GM23338 (cell line): ENCODE data around the gene BCL2A1. TPM values are rescaled to one million over a fixed set of nuclear protein-coding genes. Genes with fewer than 3 reads are reported as not detected.

ENCODE experiments used
- ATAC-seq: fragments of 200-7000 bp; cut with Tn5 transposase; 3 replicates; pipeline ENCODE4 v1.9.1; 2020
- DNase-seq: peaks from one replicate; pipeline ENCODE4 v3.0.0-alpha.2; 2015; ENCODE audit warnings: low spot score
- H2AFZ ChIP-seq: fragments of 200-600 bp; sonication (generic); 2 replicates; pipeline ENCODE4 v1.8.0; 2016; ENCODE audit warnings: antibody characterized with exemption, mild to moderate bottlenecking, moderate library complexity
- H3F3A ChIP-seq: fragments of 200-600 bp; sonication (generic); replicated peaks from 2 replicates; pipeline ENCODE4 v1.8.0; 2017; ENCODE audit warnings: antibody characterized with exemption, mixed run types, low read depth
- H3K27ac ChIP-seq: fragments of 200-600 bp; sonication (generic); 2 replicates; pipeline ENCODE4 v1.6.1; 2016; ENCODE audit warnings: low read depth
- H3K27me3 ChIP-seq: fragments of 200-600 bp; sonication (generic); 2 replicates; pipeline ENCODE4 v1.8.0; 2016; ENCODE audit warnings: mild to moderate bottlenecking, mixed run types, moderate library complexity; ENCODE audit not compliant: insufficient read depth
- H3K36me3 ChIP-seq: fragments of 200-600 bp; sonication (generic); 2 replicates; pipeline ENCODE4 v1.8.0; 2016; ENCODE audit warnings: mild to moderate bottlenecking; ENCODE audit not compliant: insufficient read depth
- H3K4me1 ChIP-seq: fragments of 200-600 bp; sonication (generic); 2 replicates; pipeline ENCODE4 v1.8.0; 2016; ENCODE audit warnings: mild to moderate bottlenecking, moderate library complexity; ENCODE audit not compliant: insufficient read depth
- H3K4me2 ChIP-seq: fragments of 200-600 bp; sonication (generic); 2 replicates; pipeline ENCODE4 v1.7.1; 2017; ENCODE audit warnings: mixed run types
- H3K4me3 ChIP-seq: fragments of 200-600 bp; sonication (generic); 2 replicates; pipeline ENCODE4 v1.6.1; 2016; ENCODE audit warnings: mixed run types
- H3K79me2 ChIP-seq: fragments of 200-600 bp; sonication (generic); replicated peaks from 2 replicates; pipeline ENCODE4 v1.8.0; 2017; ENCODE audit warnings: mild to moderate bottlenecking; ENCODE audit not compliant: insufficient read depth
- H3K9me2 ChIP-seq: fragments of 200-600 bp; sonication (generic); 2 replicates; pipeline ENCODE4 v1.8.0; 2017; ENCODE audit not compliant: insufficient read depth
- H4K20me1 ChIP-seq: fragments of 200-600 bp; sonication (generic); replicated peaks from 2 replicates; pipeline ENCODE4 v1.8.0; 2017; ENCODE audit warnings: mild to moderate bottlenecking; ENCODE audit not compliant: insufficient read depth
- H3K27ac Mint-ChIP-seq: 2 replicates; pipeline ENCODE4 v1.8.0; 2020; ENCODE audit warnings: inconsistent platforms, mild to moderate bottlenecking, moderate library complexity, mixed read lengths
- H3K27me3 Mint-ChIP-seq: 3 replicates; pipeline ENCODE4 v1.8.0; 2022; ENCODE audit warnings: low read depth, mild to moderate bottlenecking, moderate library complexity, mixed read lengths, inconsistent platforms; ENCODE audit not compliant: insufficient read depth, poor library complexity
- H3K36me3 Mint-ChIP-seq: 3 replicates; pipeline ENCODE4 v1.8.0; 2021; ENCODE audit warnings: low read depth, mild to moderate bottlenecking, inconsistent platforms, moderate library complexity, mixed read lengths
- H3K4me1 Mint-ChIP-seq: 3 replicates; pipeline ENCODE4 v1.8.0; 2020; ENCODE audit warnings: mild to moderate bottlenecking, inconsistent platforms, mixed read lengths
- H3K4me3 Mint-ChIP-seq: 3 replicates; pipeline ENCODE4 v1.8.0; 2021; ENCODE audit warnings: moderate library complexity, mild to moderate bottlenecking, inconsistent platforms, mixed read lengths
- H3K9me3 Mint-ChIP-seq: 3 replicates; pipeline ENCODE4 v1.8.0; 2020; ENCODE audit warnings: moderate library complexity, mild to moderate bottlenecking, inconsistent platforms, mixed read lengths
- STAT1 ChIP-seq: IDR thresholded peaks from one replicate; pipeline ENCODE4 v1.6.1; 2016; ENCODE audit warnings: antibody characterized with exemption; ENCODE audit not compliant: unreplicated experiment
- polyA plus RNA-seq: library from polyadenylated mRNA; unstranded; fragments of >200 nt; fragmentation: Nextera tagmentation; extraction: Ambion mirVana; gene quantifications from 2 replicates; pipeline ENCODE4 v1.2.1, GENCODE V29; 2016
- total RNA-seq: library from RNA; depleted of rRNA; stranded (reverse); fragments of >200 nt; shearing (Covaris generic); gene quantifications from 2 replicates; pipeline ENCODE4 v1.2.3, GENCODE V29; 2014
- TF ChIP-seq, protein P1 (sequence below): fragments of 250-450 bp; sonication (Bioruptor Pico); IDR thresholded peaks from 2 replicates; pipeline ENCODE4 v1.5.0; 2020; ENCODE audit warnings: mild to moderate bottlenecking, moderate library complexity

Gene BCL2A1
- total and polyA plus RNA-seq, 2 experiments from 2014 or later = not detected

DNA sequence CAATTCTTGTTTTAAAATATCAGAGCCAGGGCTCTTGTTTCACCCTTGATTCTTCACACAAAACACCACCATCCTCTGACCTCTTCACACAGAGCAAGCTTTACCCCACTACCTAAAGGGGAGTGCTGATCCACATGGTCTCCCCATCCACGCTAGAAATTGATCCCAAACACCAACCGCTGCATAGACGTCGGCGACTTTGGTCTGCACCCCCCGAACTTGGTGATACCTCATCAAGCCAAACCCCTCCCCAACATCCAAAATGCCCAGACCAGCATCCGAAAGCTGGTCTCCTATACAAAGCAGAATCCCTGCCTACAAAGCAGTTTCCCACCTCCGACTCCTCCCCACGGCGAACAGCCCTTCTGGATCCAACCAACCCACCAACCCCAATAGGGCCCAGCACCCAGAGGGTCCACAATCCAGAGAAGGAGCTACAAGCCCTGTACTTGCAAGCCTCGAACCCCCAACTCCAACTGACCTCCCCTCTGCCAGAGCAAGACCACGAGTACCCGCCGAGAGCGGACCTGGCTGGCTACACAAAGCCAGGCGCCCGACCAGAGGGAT, 48.4 kb downstream of the BCL2A1 start (continued):
- TF ChIP-seq, protein P1, sequence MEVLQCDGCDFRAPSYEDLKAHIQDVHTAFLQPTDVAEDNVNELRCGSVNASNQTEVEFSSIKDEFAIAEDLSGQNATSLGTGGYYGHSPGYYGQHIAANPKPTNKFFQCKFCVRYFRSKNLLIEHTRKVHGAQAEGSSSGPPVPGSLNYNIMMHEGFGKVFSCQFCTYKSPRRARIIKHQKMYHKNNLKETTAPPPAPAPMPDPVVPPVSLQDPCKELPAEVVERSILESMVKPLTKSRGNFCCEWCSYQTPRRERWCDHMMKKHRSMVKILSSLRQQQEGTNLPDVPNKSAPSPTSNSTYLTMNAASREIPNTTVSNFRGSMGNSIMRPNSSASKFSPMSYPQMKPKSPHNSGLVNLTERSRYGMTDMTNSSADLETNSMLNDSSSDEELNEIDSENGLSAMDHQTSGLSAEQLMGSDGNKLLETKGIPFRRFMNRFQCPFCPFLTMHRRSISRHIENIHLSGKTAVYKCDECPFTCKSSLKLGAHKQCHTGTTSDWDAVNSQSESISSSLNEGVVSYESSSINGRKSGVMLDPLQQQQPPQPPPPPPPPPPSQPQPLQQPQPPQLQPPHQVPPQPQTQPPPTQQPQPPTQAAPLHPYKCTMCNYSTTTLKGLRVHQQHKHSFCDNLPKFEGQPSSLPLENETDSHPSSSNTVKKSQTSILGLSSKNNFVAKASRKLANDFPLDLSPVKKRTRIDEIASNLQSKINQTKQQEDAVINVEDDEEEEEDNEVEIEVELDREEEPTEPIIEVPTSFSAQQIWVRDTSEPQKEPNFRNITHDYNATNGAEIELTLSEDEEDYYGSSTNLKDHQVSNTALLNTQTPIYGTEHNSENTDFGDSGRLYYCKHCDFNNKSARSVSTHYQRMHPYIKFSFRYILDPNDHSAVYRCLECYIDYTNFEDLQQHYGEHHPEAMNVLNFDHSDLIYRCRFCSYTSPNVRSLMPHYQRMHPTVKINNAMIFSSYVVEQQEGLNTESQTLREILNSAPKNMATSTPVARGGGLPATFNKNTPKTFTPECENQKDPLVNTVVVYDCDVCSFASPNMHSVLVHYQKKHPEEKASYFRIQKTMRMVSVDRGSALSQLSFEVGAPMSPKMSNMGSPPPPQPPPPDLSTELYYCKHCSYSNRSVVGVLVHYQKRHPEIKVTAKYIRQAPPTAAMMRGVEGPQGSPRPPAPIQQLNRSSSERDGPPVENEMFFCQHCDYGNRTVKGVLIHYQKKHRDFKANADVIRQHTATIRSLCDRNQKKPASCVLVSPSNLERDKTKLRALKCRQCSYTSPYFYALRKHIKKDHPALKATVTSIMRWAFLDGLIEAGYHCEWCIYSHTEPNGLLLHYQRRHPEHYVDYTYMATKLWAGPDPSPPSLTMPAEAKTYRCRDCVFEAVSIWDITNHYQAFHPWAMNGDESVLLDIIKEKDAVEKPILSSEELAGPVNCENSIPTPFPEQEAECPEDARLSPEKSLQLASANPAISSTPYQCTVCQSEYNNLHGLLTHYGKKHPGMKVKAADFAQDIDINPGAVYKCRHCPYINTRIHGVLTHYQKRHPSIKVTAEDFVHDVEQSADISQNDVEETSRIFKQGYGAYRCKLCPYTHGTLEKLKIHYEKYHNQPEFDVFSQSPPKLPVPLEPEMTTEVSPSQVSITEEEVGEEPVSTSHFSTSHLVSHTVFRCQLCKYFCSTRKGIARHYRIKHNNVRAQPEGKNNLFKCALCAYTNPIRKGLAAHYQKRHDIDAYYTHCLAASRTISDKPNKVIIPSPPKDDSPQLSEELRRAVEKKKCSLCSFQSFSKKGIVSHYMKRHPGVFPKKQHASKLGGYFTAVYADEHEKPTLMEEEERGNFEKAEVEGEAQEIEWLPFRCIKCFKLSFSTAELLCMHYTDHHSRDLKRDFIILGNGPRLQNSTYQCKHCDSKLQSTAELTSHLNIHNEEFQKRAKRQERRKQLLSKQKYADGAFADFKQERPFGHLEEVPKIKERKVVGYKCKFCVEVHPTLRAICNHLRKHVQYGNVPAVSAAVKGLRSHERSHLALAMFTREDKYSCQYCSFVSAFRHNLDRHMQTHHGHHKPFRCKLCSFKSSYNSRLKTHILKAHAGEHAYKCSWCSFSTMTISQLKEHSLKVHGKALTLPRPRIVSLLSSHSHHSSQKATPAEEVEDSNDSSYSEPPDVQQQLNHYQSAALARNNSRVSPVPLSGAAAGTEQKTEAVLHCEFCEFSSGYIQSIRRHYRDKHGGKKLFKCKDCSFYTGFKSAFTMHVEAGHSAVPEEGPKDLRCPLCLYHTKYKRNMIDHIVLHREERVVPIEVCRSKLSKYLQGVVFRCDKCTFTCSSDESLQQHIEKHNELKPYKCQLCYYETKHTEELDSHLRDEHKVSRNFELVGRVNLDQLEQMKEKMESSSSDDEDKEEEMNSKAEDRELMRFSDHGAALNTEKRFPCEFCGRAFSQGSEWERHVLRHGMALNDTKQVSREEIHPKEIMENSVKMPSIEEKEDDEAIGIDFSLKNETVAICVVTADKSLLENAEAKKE = no peak

DNA sequence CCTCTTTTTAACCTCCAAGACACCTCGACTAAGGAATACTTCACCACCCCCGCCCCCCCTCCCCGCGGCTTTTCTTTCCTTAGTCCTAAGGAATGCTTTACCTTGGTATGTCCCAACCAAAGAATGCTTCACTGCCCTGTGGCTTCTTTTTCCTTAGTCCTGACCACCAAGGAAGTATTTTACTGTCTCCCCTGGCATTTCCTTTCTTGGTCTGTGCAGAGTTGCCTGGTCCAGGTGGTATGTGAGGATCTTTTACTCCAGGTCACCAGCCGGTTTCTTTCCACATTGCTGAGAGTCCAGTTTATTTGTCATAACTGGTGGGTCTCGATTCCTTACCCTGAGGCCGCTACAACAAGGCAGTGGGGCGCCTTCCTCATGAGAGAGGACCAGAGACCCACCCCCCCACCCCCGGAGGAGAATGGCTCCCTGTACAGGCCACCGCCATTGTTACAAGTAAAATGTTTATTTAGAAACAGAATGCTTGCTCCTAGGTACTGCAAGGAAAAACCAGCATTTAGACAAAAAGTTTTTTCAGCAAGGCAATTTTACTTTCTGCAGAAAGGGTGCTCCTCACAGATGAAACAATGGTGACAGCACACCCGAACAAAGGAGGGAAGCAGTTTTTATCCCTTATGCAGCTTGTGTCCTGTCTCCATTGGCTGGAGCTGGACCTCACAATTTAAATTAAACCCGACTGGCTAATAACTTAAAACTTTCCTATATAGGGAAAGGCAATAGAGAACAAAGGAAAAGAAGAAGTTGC, 51.1 kb downstream of the BCL2A1 start:
- Mint-ChIP-seq H3K27me3 (peaks cover 19% of the 10 kb centered on the region), H3K4me3 (no peak overlapping the region; the same call in 2 of the 3 replicates), H3K9me3 (peaks cover 78% of the 10 kb centered on the region), H3K36me3 (peaks cover 82% of the 10 kb centered on the region), H3K27ac (no peak overlapping the region), H3K4me1 (0 out of 3 replicates have a peak, but pooled peaks cover 2% of the 10 kb centered on the region)
- no peak overlapping the region for H3K4me3 ChIP-seq
- peaks cover 7% of the 10 kb centered on the region; the same call in 1 of the 2 replicates for H3K4me1 ChIP-seq
- H3K4me2 ChIP-seq = no peak overlapping the region
- TF ChIP-seq STAT1 = no peak
- DNase-seq = no peak
- peaks cover 56% of the 10 kb centered on the region for H3K79me2 ChIP-seq
- no peak overlapping the region for H2AFZ ChIP-seq
- ATAC-seq = no peak
- peaks cover 4% of the 10 kb centered on the region; the same call in 1 of the 2 replicates for H3F3A ChIP-seq
- H3K27me3 ChIP-seq = no peaks in the 10 kb centered on the region
- H4K20me1 ChIP-seq = no peaks in the 10 kb centered on the region; the same call in 1 of the 2 replicates
- peaks cover 47% of the 10 kb centered on the region for H3K36me3 ChIP-seq
- H3K9me2 ChIP-seq = no peaks in the 10 kb centered on the region; the same call in 1 of the 2 replicates
- no peak overlapping the region for H3K27ac ChIP-seq
